Upper lobe of left lung (tissue), 6 donors: ENCODE measurements around the gene ENTPD6. TPM values are rescaled to one million over a fixed set of nuclear protein-coding genes. Genes with fewer than 3 reads are reported as not detected.

Source experiments
- ATAC-seq, 2 donors: fragments of 200-7000 bp; cut with Tn5 transposase; one replicate each; pipeline ENCODE4 v1.9.1; 2022; ENCODE audit warnings: mild to moderate bottlenecking in 2 of 2, moderate library complexity in 2 of 2; ENCODE audit not compliant: low FRiP score in 2 of 2
- DNase-seq, 2 donors: peaks; one replicate each; pipeline ENCODE4 v3.0.0-alpha.2; 2019 to 2020
- H3K27ac ChIP-seq, 4 donors: fragments of 200-600 bp; sonication (generic); one replicate each; pipeline ENCODE4 v1.5.1; 2016 to 2019
- H3K27me3 ChIP-seq, 4 donors: fragments of 200-600 bp; sonication (generic); one replicate each; pipeline ENCODE4 v1.5.1; 2017 to 2019
- H3K36me3 ChIP-seq, 4 donors: fragments of 200-600 bp; sonication (generic); one replicate each; pipeline ENCODE4 v1.5.1; 2016 to 2019
- H3K4me1 ChIP-seq, 4 donors: fragments of 200-600 bp; sonication (generic); one replicate each; pipeline ENCODE4 v1.5.1; 2018 to 2019
- H3K4me3 ChIP-seq, 4 donors: fragments of 200-600 bp; sonication (generic); one replicate each; pipeline ENCODE4 v1.5.1; 2017 to 2019; ENCODE audit warnings: mild to moderate bottlenecking in 2 of 4, moderate library complexity in 1 of 4
- H3K9me3 ChIP-seq, 4 donors: fragments of 200-600 bp; sonication (generic); one replicate each; pipeline ENCODE4 v1.5.1; 2018 to 2019
- EP300 ChIP-seq, 4 donors: sonication (generic); formaldehyde crosslinking; IDR thresholded peaks; one replicate each; pipeline ENCODE4 v1.5.1; 2017; ENCODE audit warnings: antibody characterized with exemption in 4 of 4, control low read depth in 2 of 4
- POLR2A ChIP-seq, 4 donors: fragments of 450-650 bp; IDR thresholded peaks; one replicate each; pipeline ENCODE4 v1.5.1; 2016 to 2017; ENCODE audit warnings: antibody characterized with exemption in 4 of 4, mild to moderate bottlenecking in 2 of 4
- POLR2AphosphoS5 ChIP-seq, 2 donors: sonication (generic); formaldehyde crosslinking; IDR thresholded peaks; one replicate each; pipeline ENCODE4 v1.5.1; 2017; ENCODE audit warnings: antibody characterized with exemption in 2 of 2
- WGBS, 2 donors: methylation state at CpG; one replicate each; pipeline ENCODE4 v1.1.5; 2017 to 2018; 5-methylcytosine and 5-hydroxymethylcytosine counted together
- total RNA-seq, 6 donors: library from RNA; depleted of rRNA in 4 of 6; stranded (reverse); fragments of >200 nt in 4 of 6; gene quantifications; one replicate each; pipeline versions ENCODE4 v1.1.0 to v1.2.1, GENCODE V29; 2016 to 2021
- TF ChIP-seq, protein P1 (sequence below), 6 experiments: fragments of 450-650 bp in 4 of 6; fragments of 200-600 bp in 2 of 6; sonication (generic) in 2 of 6; IDR thresholded peaks; one replicate each; pipeline ENCODE4 v1.5.1; 2016 to 2019; ENCODE audit warnings: antibody characterized with exemption in 6 of 6
- donor health status: DM: no; HTN: no; CAD: no; lungs with moderate emphysema.
- donor health status: DM: no; HTN: yes; CAD: no; lungs with severe emphysema.

ENTPD6 gene
- total RNA-seq, 6 donors from 2014 or later: 53.7 to 170 (median 81.7) TPM

DNA sequence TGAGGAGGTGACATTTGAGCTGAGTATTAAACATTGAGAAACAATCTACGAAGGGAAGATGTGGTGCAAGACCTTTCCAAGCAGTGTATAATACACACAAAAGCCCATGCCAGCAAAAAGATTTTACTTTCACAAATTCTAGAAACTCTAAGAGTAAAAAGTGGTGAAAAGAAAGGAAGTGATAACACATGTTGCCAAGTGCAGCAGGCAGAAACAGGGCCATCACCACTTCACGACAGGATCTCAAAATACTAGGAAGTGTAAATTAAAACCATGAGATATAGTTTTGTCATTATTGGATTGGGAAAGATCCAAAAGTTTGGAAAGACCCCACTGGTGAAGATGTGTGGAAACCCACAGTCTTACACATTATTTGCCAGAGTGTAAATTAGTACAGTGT lies 1.7 kb upstream of the ENTPD6 start:
- peaks cover 16 to 27% (median 22%) of the 10 kb centered on the region in 4 donors for H3K4me1 ChIP-seq
- H3K36me3 ChIP-seq: no peaks in the 10 kb centered on the region
- no peak overlapping the region for H3K27ac ChIP-seq
- WGBS, 2 donors: 63 to 68% methylated on average over 2 of the region's 2 CpGs
- ATAC-seq (no peak), DNase-seq (no peak)
- no peaks in the 10 kb centered on the region for H3K9me3 ChIP-seq
- no peak overlapping the region for H3K4me3 ChIP-seq
- H3K27me3 ChIP-seq: no peaks in the 10 kb centered on the region
- TF ChIP-seq, protein P1, sequence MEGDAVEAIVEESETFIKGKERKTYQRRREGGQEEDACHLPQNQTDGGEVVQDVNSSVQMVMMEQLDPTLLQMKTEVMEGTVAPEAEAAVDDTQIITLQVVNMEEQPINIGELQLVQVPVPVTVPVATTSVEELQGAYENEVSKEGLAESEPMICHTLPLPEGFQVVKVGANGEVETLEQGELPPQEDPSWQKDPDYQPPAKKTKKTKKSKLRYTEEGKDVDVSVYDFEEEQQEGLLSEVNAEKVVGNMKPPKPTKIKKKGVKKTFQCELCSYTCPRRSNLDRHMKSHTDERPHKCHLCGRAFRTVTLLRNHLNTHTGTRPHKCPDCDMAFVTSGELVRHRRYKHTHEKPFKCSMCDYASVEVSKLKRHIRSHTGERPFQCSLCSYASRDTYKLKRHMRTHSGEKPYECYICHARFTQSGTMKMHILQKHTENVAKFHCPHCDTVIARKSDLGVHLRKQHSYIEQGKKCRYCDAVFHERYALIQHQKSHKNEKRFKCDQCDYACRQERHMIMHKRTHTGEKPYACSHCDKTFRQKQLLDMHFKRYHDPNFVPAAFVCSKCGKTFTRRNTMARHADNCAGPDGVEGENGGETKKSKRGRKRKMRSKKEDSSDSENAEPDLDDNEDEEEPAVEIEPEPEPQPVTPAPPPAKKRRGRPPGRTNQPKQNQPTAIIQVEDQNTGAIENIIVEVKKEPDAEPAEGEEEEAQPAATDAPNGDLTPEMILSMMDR (IDR thresholded peaks at IDR 0.05): no peak
- TF ChIP-seq POLR2A (IDR thresholded peaks at IDR 0.05): no peak
- no peak for TF ChIP-seq EP300 (IDR thresholded peaks at IDR 0.05)
- TF ChIP-seq POLR2AphosphoS5 (IDR thresholded peaks at IDR 0.05): no peak

DNA sequence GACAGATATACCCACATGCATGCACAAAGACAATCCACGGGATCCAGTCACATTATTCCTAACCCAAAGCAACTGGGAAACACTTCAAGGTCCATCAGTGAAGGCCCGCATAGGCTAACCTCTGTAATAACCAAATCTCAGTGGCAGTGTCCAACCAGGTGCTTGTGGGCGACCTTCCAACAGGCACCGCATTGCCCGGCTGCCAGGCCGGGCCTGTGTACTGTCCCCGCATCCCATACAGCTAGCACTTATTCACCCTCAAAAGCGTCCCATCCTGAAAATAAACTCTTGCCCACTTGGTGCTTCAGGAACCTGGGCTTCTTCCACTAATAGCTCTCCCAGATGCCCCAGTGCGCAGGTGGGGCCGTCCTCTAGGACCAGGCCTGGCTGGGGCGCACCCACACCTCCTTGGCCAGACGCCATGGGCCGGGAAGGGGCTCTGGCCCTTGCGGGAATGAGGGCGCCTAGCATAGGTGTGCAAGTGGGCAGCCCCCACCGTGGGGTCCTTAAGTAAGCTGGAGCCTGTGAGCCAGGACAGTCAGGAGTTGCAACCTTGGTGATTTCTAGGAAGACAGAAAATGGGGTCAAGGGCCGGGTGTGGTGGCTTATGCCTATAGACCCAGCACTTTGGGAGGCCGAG lies 1.1 kb upstream of the ENTPD6 start:
- H3K27me3 ChIP-seq: no peaks in the 10 kb centered on the region
- DNase-seq: peak in 1 of 2 donors; percentile 80
- TF ChIP-seq POLR2A (IDR thresholded peaks at IDR 0.05): no peak
- no peak for TF ChIP-seq POLR2AphosphoS5 (IDR thresholded peaks at IDR 0.05)
- no peak for TF ChIP-seq EP300 (IDR thresholded peaks at IDR 0.05)
- TF ChIP-seq, protein P1 (IDR thresholded peaks at IDR 0.05): no peak
- no peaks in the 10 kb centered on the region for H3K36me3 ChIP-seq
- H3K9me3 ChIP-seq: no peaks in the 10 kb centered on the region
- H3K4me3 ChIP-seq: no peak overlapping the region
- 89 to 93% methylated on average over 12 to 13 of the region's 18 CpGs for WGBS, 2 donors
- peak overlapping the region in 1 of 4 donors; percentile 87 for H3K27ac ChIP-seq
- ATAC-seq: no peak
- H3K4me1 ChIP-seq: peaks cover 16 to 27% (median 22%) of the 10 kb centered on the region in 4 donors

DNA sequence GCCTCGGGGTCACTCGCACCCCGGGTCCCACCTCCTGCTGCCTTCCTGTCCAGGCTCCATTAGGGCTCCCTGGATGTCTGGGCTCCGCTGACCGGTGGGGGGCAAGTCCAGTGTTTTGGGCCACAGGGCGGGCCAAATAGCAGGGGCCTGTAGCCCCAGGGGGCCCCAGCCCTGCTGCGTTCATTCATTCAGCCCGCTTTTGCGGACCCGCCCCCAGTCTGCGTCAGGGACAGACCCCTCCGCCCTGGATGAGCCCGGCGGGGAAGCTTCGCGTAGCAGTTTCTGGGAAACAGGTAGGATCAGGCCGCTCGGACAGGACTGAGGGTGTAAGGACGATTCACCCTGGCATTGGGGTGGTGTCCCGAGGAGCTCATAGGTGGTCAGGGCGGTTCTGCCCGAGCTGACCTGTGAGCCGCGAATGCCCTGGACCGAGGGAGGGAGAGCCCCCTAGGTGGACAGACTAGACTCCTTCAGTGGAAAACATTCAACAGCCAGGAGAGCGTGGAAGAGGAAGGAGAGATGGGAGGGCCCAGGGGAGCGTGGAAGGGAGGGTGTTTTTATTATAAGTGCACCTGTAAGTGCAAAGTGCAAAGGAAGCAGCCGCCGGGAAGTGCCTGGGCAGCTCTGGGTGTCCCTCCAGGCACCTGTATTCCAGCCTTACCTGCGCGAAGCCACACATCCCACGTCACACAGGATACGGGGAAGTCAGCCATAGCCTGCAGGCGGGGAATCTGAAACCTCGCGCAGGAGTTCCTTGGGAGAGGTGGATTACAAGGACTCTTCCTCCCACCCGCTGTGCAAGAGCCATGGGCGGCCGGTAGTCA lies 662 bp downstream of the ENTPD6 start:
- ATAC-seq (peak; percentile 42 to 70), DNase-seq (no peak)
- Histone ChIP-seq H3K4me1 (peaks cover 16 to 27% (median 22%) of the 10 kb centered on the region in 4 donors), H3K27ac (peak overlapping the region; percentile 80 to 89 (median 85)), H3K4me3 (peak overlapping the region; percentile 77 to 92 (median 86)), H3K9me3 (no peaks in the 10 kb centered on the region), H3K27me3 (no peaks in the 10 kb centered on the region), H3K36me3 (no peaks in the 10 kb centered on the region)
- TF ChIP-seq, protein P1 (IDR thresholded peaks at IDR 0.05): peak in 1 of 6 experiments; percentile 7
- TF ChIP-seq EP300 (IDR thresholded peaks at IDR 0.05): no peak
- 1 to 12% methylated on average over 12 to 30 of the region's 39 CpGs for WGBS, 2 donors

DNA sequence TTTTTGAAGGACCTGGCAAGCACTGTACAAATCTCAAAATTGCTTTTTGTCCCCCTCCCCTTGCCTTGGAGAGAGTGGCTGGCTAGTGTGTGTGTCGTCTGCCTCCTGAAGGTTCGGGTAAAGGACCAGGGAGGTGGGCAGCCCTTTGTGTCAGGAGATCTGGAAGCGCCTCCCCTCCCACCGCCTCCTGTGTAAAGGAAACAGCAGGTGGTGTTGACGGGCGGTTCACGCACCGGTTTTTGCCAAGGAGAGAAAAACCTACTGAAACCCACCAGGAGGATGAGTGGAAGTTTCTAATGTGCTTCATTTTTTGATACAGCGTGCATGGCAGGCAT lies 1.2 kb downstream of the ENTPD6 start:
- no peaks in the 10 kb centered on the region for H3K27me3 ChIP-seq
- H3K36me3 ChIP-seq: no peaks in the 10 kb centered on the region
- DNase-seq: no peak
- H3K4me3 ChIP-seq: peak overlapping the region; percentile 77 to 92 (median 86)
- H3K4me1 ChIP-seq: peaks cover 16 to 27% (median 22%) of the 10 kb centered on the region in 4 donors
- no peak for ATAC-seq
- TF ChIP-seq POLR2A (IDR thresholded peaks at IDR 0.05) (no peak), POLR2AphosphoS5 (IDR thresholded peaks at IDR 0.05) (no peak), EP300 (IDR thresholded peaks at IDR 0.05) (no peak)
- TF ChIP-seq, protein P1 (IDR thresholded peaks at IDR 0.05): no peak
- 52 to 67% methylated on average over 9 of the region's 9 CpGs for WGBS, 2 donors
- H3K9me3 ChIP-seq: no peaks in the 10 kb centered on the region
- peak overlapping the region; percentile 80 to 89 (median 85) for H3K27ac ChIP-seq
